Measurements from ENCODE around the gene BCAN.

- no peak for TF ChIP-seq EP300 (IDR thresholded peaks at IDR 0.05)
- no peak for TF ChIP-seq CTCF (IDR thresholded peaks at IDR 0.05)
Observed at GRCh38 chr1:156708218-156708661, 66.3 kb downstream of the BCAN start.
